ENCODE results near the gene PHETA1. TPM values are rescaled to one million over a fixed set of nuclear protein-coding genes. Genes with fewer than 3 reads are reported as not detected.
A peak's percentile ranks its signal among the peaks of the same experiment; 100 is the strongest.

Gene PHETA1
- total RNA-seq, 1 experiment from 2014 or later, result 4.2 TPM

GRCh38 chr12:111367661-111368221 lies 1.2 kb downstream of the PHETA1 start:
- DNase-seq, result no peak
- H3K27me3 ChIP-seq, result no peaks in the 10 kb centered on the region
- peaks cover 6% of the 10 kb centered on the region; the same call in 1 of the 2 replicates for H3K4me1 ChIP-seq
- H3K9me3 ChIP-seq (replicated peaks), result no peaks in the 10 kb centered on the region
- H3K36me3 ChIP-seq, result no peaks in the 10 kb centered on the region
- H3K4me3 ChIP-seq, result peak overlapping the region; percentile 86
- no peak overlapping the region for H3K27ac ChIP-seq

DNA sequence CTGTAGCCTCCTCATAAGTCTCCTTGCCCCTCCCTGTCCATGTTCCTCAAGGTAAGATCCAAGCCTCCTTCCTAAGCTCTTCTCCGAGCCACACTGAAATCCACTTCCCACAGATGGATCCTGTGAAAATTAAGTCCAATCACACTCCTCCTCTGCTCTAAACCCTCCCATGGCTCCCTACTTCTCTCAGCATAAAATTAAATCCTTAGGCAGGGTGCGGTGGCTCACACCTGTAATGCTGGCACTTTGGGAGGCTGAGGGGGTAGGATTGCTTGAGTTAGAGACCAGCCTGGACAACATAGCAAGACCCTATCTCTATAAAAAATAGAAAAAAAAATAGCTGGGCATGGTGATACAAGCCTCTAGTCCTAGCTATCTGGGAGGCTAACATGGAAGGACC lies 2.3 kb downstream of the PHETA1 start:
- H3K4me1 ChIP-seq, result peaks cover 6% of the 10 kb centered on the region; the same call in 1 of the 2 replicates
- no peak overlapping the region for H3K4me3 ChIP-seq
- H3K27me3 ChIP-seq, result no peaks in the 10 kb centered on the region
- H3K9me3 ChIP-seq (replicated peaks), result no peaks in the 10 kb centered on the region
- H3K27ac ChIP-seq, result no peak overlapping the region
- H3K36me3 ChIP-seq, result no peaks in the 10 kb centered on the region
- DNase-seq, result no peak

GRCh38 chr12:111366075-111366474 lies 2.8 kb downstream of the PHETA1 start:
- Histone ChIP-seq H3K27ac (no peak overlapping the region), H3K4me3 (no peak overlapping the region)

DNA sequence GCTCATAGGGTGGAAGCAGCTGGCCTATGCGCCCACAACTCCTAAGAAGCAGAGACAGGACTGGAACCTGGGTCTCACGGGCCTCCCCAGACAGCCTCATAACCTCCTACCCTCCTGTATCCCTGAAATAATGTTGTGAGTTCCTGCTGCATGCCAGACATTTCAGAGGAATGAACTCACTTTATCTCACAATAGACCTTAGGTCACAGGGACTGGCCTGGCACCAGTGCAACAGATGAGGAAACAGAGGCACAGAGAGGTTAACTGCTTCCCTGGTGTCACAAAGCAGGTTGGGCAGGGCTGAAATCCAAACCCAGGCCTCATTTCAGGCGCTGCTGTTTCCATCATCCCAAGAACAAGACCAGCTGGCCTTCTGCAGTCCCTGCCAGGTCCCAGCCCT lies 5.3 kb downstream of the PHETA1 start:
- no peaks in the 10 kb centered on the region for H3K36me3 ChIP-seq
- DNase-seq, result no peak
- H3K27ac ChIP-seq, result no peak overlapping the region
- no peaks in the 10 kb centered on the region for H3K27me3 ChIP-seq
- H3K9me3 ChIP-seq (replicated peaks), result no peaks in the 10 kb centered on the region
- peaks cover 6% of the 10 kb centered on the region; the same call in 1 of the 2 replicates for H3K4me1 ChIP-seq
- H3K4me3 ChIP-seq, result no peak overlapping the region

More at GRCh38 chr12:111366075-111366474, 2.8 kb downstream of the PHETA1 start:
- DNase-seq, result no peak
- Histone ChIP-seq H3K27me3 (no peaks in the 10 kb centered on the region), H3K36me3 (no peaks in the 10 kb centered on the region), H3K4me1 (peaks cover 6% of the 10 kb centered on the region; the same call in 1 of the 2 replicates), H3K9me3 (replicated peaks) (no peaks in the 10 kb centered on the region)

GRCh38 chr12:111362687-111363475 lies 6.0 kb downstream of the PHETA1 start:
- Histone ChIP-seq H3K4me3 (no peak overlapping the region), H3K27me3 (no peaks in the 10 kb centered on the region), H3K27ac (no peak overlapping the region), H3K4me1 (peaks cover 4% of the 10 kb centered on the region; the same call in 1 of the 2 replicates), H3K9me3 (replicated peaks) (no peaks in the 10 kb centered on the region), H3K36me3 (no peaks in the 10 kb centered on the region)
- DNase-seq, result no peak

GRCh38 chr12:111361717-111362576 lies 6.9 kb downstream of the PHETA1 start:
- Histone ChIP-seq H3K27me3 (no peaks in the 10 kb centered on the region), H3K4me1 (no peaks in the 10 kb centered on the region), H3K36me3 (no peaks in the 10 kb centered on the region), H3K27ac (no peak overlapping the region), H3K4me3 (no peak overlapping the region), H3K9me3 (replicated peaks) (no peaks in the 10 kb centered on the region)
- DNase-seq, result no peak

GRCh38 chr12:111361073-111361716 lies 7.7 kb downstream of the PHETA1 start:
- DNase-seq, result no peak
- H3K27ac ChIP-seq, result no peak overlapping the region
- no peak overlapping the region for H3K4me3 ChIP-seq
- H3K36me3 ChIP-seq, result no peaks in the 10 kb centered on the region
- no peaks in the 10 kb centered on the region for H3K4me1 ChIP-seq
- H3K27me3 ChIP-seq, result no peaks in the 10 kb centered on the region
- no peaks in the 10 kb centered on the region for H3K9me3 ChIP-seq (replicated peaks)

DNA sequence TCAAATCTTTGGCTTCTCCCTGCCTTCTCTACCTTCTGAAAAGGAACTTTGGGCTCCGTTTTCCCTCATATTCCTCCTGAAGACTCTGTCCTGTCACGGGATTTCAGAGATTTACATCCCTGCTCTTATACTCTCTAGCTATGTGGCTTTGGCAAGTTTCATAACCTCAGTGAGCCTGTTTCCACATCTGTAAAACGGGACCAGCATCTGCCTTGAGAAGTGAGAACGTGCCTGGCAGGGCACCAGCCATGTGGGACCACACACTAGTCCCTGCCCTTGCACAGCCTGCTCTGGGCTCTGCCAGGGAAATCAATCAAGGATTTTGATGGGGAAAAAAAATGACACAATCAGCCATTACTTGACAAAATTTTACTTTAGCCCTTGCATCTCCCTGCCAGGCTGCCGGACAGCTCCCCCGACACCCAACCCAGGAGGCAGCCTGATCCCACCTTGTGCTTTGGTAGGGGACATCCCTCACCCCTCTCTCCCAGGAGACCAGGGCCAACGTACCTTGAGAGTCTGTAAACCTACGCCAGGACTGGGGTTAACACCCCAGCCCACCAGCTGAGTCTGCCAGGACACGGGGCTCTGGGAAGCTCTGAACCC lies 8.5 kb downstream of the PHETA1 start:
- no peaks in the 10 kb centered on the region for H3K4me1 ChIP-seq
- no peak for DNase-seq
- H3K27me3 ChIP-seq, result no peaks in the 10 kb centered on the region
- H3K4me3 ChIP-seq, result no peak overlapping the region
- H3K9me3 ChIP-seq (replicated peaks), result no peaks in the 10 kb centered on the region
- no peaks in the 10 kb centered on the region for H3K36me3 ChIP-seq
- H3K27ac ChIP-seq, result no peak overlapping the region

- Histone ChIP-seq H3K27me3 (no peaks in the 10 kb centered on the region), H3K4me3 (no peak overlapping the region), H3K27ac (no peak overlapping the region), H3K4me1 (no peaks in the 10 kb centered on the region), H3K9me3 (replicated peaks) (no peaks in the 10 kb centered on the region), H3K36me3 (no peaks in the 10 kb centered on the region)
- no peak for DNase-seq
Observed at GRCh38 chr12:111359914-111360276, 9.0 kb downstream of the PHETA1 start.

DNA sequence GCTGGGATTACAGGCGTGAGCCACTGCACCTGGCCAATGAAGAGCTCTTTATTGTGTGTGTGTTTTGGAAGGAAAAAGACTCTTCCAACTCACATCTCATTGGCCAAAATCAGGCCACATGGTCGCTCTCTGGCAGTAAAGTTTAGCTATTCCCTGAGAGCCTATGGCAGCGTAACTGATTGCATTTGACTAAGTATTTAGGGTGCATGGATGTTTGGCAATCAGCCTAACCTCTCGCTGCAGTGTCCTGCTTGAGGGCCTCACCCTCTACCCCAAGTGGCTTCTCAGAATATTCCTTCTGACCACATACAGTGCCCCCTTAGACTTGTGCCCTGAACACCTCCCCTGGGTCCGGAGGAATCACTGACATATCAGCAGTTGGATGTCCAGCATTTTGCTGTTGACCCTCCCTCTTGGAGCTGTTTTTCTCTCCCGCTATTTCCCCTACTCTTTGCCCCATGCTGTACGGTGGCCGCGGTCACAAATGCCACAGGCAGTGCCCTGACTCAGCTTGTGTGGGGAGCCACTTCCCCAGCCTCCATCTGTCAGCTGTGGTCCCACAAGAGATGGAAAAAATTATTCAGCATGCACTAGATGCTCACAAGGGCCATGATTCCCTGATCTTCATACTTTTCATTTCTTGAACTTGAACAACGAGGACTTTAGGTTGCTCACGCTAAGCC lies 9.5 kb downstream of the PHETA1 start:
- DNase-seq, result peak in 1 of 2 experiments; percentile 25
- no peak overlapping the region for H3K4me3 ChIP-seq
- H3K36me3 ChIP-seq, result no peaks in the 10 kb centered on the region

GRCh38 chr12:111355201-111355925 lies 13.5 kb downstream of the PHETA1 start:
- Histone ChIP-seq H3K27me3 (no peaks in the 10 kb centered on the region), H3K36me3 (no peaks in the 10 kb centered on the region)
- DNase-seq, result peak; percentile 35 to 48

More for the DNA sequence above, 9.5 kb downstream of the PHETA1 start:
- Histone ChIP-seq H3K27me3 (no peaks in the 10 kb centered on the region), H3K27ac (no peak overlapping the region), H3K9me3 (replicated peaks) (no peaks in the 10 kb centered on the region), H3K4me1 (no peaks in the 10 kb centered on the region)

GRCh38 chr12:111354511-111354910 lies 14.4 kb downstream of the PHETA1 start:
- H3K36me3 ChIP-seq, result no peaks in the 10 kb centered on the region
- no peak for DNase-seq
- H3K9me3 ChIP-seq (replicated peaks), result no peaks in the 10 kb centered on the region
- H3K27ac ChIP-seq, result no peak overlapping the region
- H3K27me3 ChIP-seq, result no peaks in the 10 kb centered on the region
- H3K4me1 ChIP-seq, result no peaks in the 10 kb centered on the region
- no peak overlapping the region for H3K4me3 ChIP-seq

More at GRCh38 chr12:111355201-111355925, 13.5 kb downstream of the PHETA1 start:
- Histone ChIP-seq H3K4me3 (no peak overlapping the region), H3K27ac (no peak overlapping the region), H3K9me3 (replicated peaks) (no peaks in the 10 kb centered on the region), H3K4me1 (no peaks in the 10 kb centered on the region)

GRCh38 chr12:111353603-111354295 lies 15.1 kb downstream of the PHETA1 start:
- no peak for DNase-seq
- no peaks in the 10 kb centered on the region for H3K36me3 ChIP-seq
- H3K4me3 ChIP-seq, result no peak overlapping the region
- H3K27me3 ChIP-seq, result no peaks in the 10 kb centered on the region
- no peak overlapping the region for H3K27ac ChIP-seq
- H3K9me3 ChIP-seq (replicated peaks), result no peaks in the 10 kb centered on the region
- no peaks in the 10 kb centered on the region for H3K4me1 ChIP-seq
